Caco-2 (cell line): ENCODE data around the gene FCHSD2. TPM values are rescaled to one million over a fixed set of nuclear protein-coding genes. Genes with fewer than 3 reads are reported as not detected.

ENCODE experiments used
- BruUV-seq: library from RNA; stranded (reverse); fragments of 400-500 nt; replicated peaks from 2 replicates; lab custom pipeline; 2021; lab: Mats Ljungman, UMichigan
- CTCF ChIA-PET: fragments of 300-600 bp; sonication (Branson Sonifier 250); formaldehyde crosslinking; loops from one replicate; lab custom pipeline; 2022; ENCODE audit warnings: antibody characterized with exemption; lab: Charles Lee
- POLR2A ChIA-PET: fragments of 300-600 bp; sonication (Branson Sonifier 250); formaldehyde crosslinking; loops from one replicate; lab custom pipeline; 2022; ENCODE audit warnings: antibody characterized with exemption; lab: Charles Lee
- DNase-seq, 2 experiments: peaks; one replicate each; pipeline versions ENCODE4 v3.0.0 to v3.0.0-alpha.2; 2020 to 2022
- H3K27me3 ChIP-seq: replicated peaks from 2 replicates; pipeline ENCODE4 v1.6.0; 2011; ENCODE audit warnings: low read length; ENCODE audit not compliant: control insufficient read depth, insufficient read depth
- H3K36me3 ChIP-seq: 2 replicates; pipeline ENCODE4 v1.5.1; 2011; ENCODE audit warnings: low read length; ENCODE audit not compliant: control insufficient read depth, insufficient read depth
- H3K4me1 ChIP-seq: fragments of 250-450 bp; sonication (Bioruptor Pico); 2 replicates; pipeline ENCODE4 v1.5.1; 2020; ENCODE audit warnings: mild to moderate bottlenecking
- H3K4me3 ChIP-seq: 2 replicates; pipeline ENCODE4 v1.5.1; 2011; ENCODE audit warnings: low read depth, mild to moderate bottlenecking, control low read depth, low read length
- H3K9me3 ChIP-seq: fragments of 250-450 bp; sonication (Bioruptor Pico); 2 replicates; pipeline ENCODE4 v1.5.1; 2020; ENCODE audit warnings: mild to moderate bottlenecking, moderate library complexity
- H3K27ac Mint-ChIP-seq: one replicate; pipeline ENCODE4 v1.8.0; 2022; ENCODE audit warnings: mixed read lengths; ENCODE audit not compliant: unreplicated experiment
- H3K27me3 Mint-ChIP-seq: one replicate; pipeline ENCODE4 v1.8.0; 2022; ENCODE audit warnings: mixed read lengths; ENCODE audit not compliant: insufficient read depth, unreplicated experiment
- H3K36me3 Mint-ChIP-seq: one replicate; pipeline ENCODE4 v1.8.0; 2022; ENCODE audit warnings: mild to moderate bottlenecking, mixed read lengths; ENCODE audit not compliant: insufficient read depth, unreplicated experiment
- H3K4me1 Mint-ChIP-seq: one replicate; pipeline ENCODE4 v1.8.0; 2022; ENCODE audit warnings: low read depth, mixed read lengths; ENCODE audit not compliant: unreplicated experiment
- H3K4me3 Mint-ChIP-seq: one replicate; pipeline ENCODE4 v1.8.0; 2022; ENCODE audit warnings: mild to moderate bottlenecking, moderate library complexity, mixed read lengths; ENCODE audit not compliant: unreplicated experiment
- H3K9me3 Mint-ChIP-seq: one replicate; pipeline ENCODE4 v1.8.0; 2022; ENCODE audit warnings: mixed read lengths; ENCODE audit not compliant: unreplicated experiment
- CTCF ChIP-seq, 2 experiments: fragments of 200-600 bp in 1 of 2; IDR thresholded peaks; 1 replicate in 1 of 2; 2 replicates in 1 of 2; pipeline versions ENCODE4 v1.5.1 to v1.8.0; 2011 to 2022; ENCODE audit warnings: antibody characterized with exemption in 1 of 2, control low read depth in 1 of 2, inconsistent platforms in 1 of 2, low read depth in 1 of 2, low read length in 1 of 2, mild to moderate bottlenecking in 1 of 2, moderate library complexity in 1 of 2; ENCODE audit not compliant: insufficient read depth in 1 of 2, severe bottlenecking in 1 of 2, unreplicated experiment in 1 of 2
- intact Hi-C: fragments of 100-400 bp; cut with micrococcal nuclease; formaldehyde crosslinking; loops from one replicate; pipeline ENCODE4 v1.10.0; 2022; ENCODE audit not compliant: unreplicated experiment
- total RNA-seq: library from RNA; stranded (reverse); gene quantifications from 2 replicates; pipeline ENCODE4 v1.2.3, GENCODE V29; 2022

The FCHSD2 gene
- total RNA-seq, 1 experiment from 2014 or later, result 32.7 TPM

- POLR2A ChIA-PET, result no interaction called here
- CTCF ChIA-PET, result interaction anchor here (0.7 kb wide), 1 partner anchor 404 kb away, joined by 3 read pairs; no protein-coding TSS in a partner anchor
These were observed 87.1 kb downstream of the FCHSD2 start for GRCh38 chr11:73055002-73055401.

GRCh38 chr11:73053964-73054363, 88.2 kb downstream of the FCHSD2 start:
- no peaks in the 10 kb centered on the region for H3K27me3 Mint-ChIP-seq
- DNase-seq, result no peak
- H3K9me3 ChIP-seq, result no peaks in the 10 kb centered on the region
- no peaks in the 10 kb centered on the region for H3K27me3 ChIP-seq
- H3K36me3 Mint-ChIP-seq, result peaks cover 6% of the 10 kb centered on the region
- no peak overlapping the region for H3K27ac Mint-ChIP-seq
- no peak overlapping the region for H3K4me3 ChIP-seq
- H3K9me3 Mint-ChIP-seq, result no peaks in the 10 kb centered on the region
- ChIA-PET CTCF (no interaction called here), POLR2A (no interaction called here)
- peaks cover 8% of the 10 kb centered on the region for H3K4me1 ChIP-seq
- intact Hi-C loops, result no loop called here
- TF ChIP-seq CTCF (IDR thresholded peaks at IDR 0.05; ENCODE audit: insufficient read depth in 1 of 2, low read depth in 1 of 2, low read length in 1 of 2, severe bottlenecking in 1 of 2, unreplicated experiment in 1 of 2), result no peak
- no peak overlapping the region for H3K4me3 Mint-ChIP-seq
- peaks cover 20% of the 10 kb centered on the region for H3K4me1 Mint-ChIP-seq
- no peaks in the 10 kb centered on the region for H3K36me3 ChIP-seq
- BruUV-seq, result no TSS peak

More at GRCh38 chr11:73055002-73055401, 87.1 kb downstream of the FCHSD2 start:
- Histone ChIP-seq H3K4me3 (no peak overlapping the region), H3K4me1 (peaks cover 16% of the 10 kb centered on the region), H3K27me3 (no peaks in the 10 kb centered on the region), H3K9me3 (no peaks in the 10 kb centered on the region), H3K36me3 (no peaks in the 10 kb centered on the region)
- no TSS peak for BruUV-seq
- Mint-ChIP-seq H3K4me1 (peaks cover 20% of the 10 kb centered on the region), H3K36me3 (peaks cover 6% of the 10 kb centered on the region), H3K27ac (no peak overlapping the region), H3K27me3 (no peaks in the 10 kb centered on the region), H3K4me3 (no peak overlapping the region), H3K9me3 (no peaks in the 10 kb centered on the region)
- no peak for DNase-seq
- intact Hi-C loops, result no loop called here
- no peak for TF ChIP-seq CTCF (IDR thresholded peaks at IDR 0.05; ENCODE audit: insufficient read depth in 1 of 2, low read depth in 1 of 2, low read length in 1 of 2, severe bottlenecking in 1 of 2, unreplicated experiment in 1 of 2)

- Mint-ChIP-seq H3K4me1 (peaks cover 6% of the 10 kb centered on the region), H3K36me3 (no peaks in the 10 kb centered on the region), H3K4me3 (no peak overlapping the region), H3K9me3 (no peaks in the 10 kb centered on the region), H3K27me3 (no peaks in the 10 kb centered on the region), H3K27ac (no peak overlapping the region)
- no peak for TF ChIP-seq CTCF (IDR thresholded peaks at IDR 0.05; ENCODE audit: insufficient read depth in 1 of 2, low read depth in 1 of 2, low read length in 1 of 2, severe bottlenecking in 1 of 2, unreplicated experiment in 1 of 2)
- no TSS peak for BruUV-seq
- H3K9me3 ChIP-seq, result no peaks in the 10 kb centered on the region
- H3K4me3 ChIP-seq, result no peak overlapping the region
- POLR2A ChIA-PET, result no interaction called here
- H3K27me3 ChIP-seq, result no peaks in the 10 kb centered on the region
- intact Hi-C loops, result no loop called here
- 0 out of 2 replicates have a peak, but pooled peaks cover 7% of the 10 kb centered on the region for H3K4me1 ChIP-seq
- CTCF ChIA-PET, result interaction anchor here (0.6 kb wide), 1 partner anchor 94 kb away, joined by 3 read pairs; no protein-coding TSS in a partner anchor
- H3K36me3 ChIP-seq, result no peaks in the 10 kb centered on the region
- no peak for DNase-seq
These were observed 93.7 kb downstream of the FCHSD2 start for GRCh38 chr11:73048446-73048845.
